Measurements from ENCODE around the gene SORCS1.

SORCS1 gene

GRCh38 chr10:107139237-107139636, 25.3 kb downstream of the SORCS1 start:
- TF ChIP-seq MAX (IDR thresholded peaks at IDR 0.05; ENCODE audit: low read depth, low read length) (no peak), CTCF (IDR thresholded peaks at IDR 0.05; ENCODE audit: low read depth, low read length) (no peak), MYC (IDR thresholded peaks at IDR 0.05; ENCODE audit: low read depth, low read length) (no peak), POLR2A (IDR thresholded peaks at IDR 0.05; ENCODE audit: extremely low read depth, insufficient read length) (no peak)
- no peak overlapping the region for H3K4me3 ChIP-seq (ENCODE audit: low read depth, low read length)
- DNase-seq (ENCODE audit: low read depth) = no peak

GRCh38 chr10:107133656-107134055, 30.9 kb downstream of the SORCS1 start:
- DNase-seq (ENCODE audit: low read depth) = no peak
- H3K4me3 ChIP-seq (ENCODE audit: low read depth, low read length) = no peak overlapping the region
- TF ChIP-seq MYC (IDR thresholded peaks at IDR 0.05; ENCODE audit: low read depth, low read length) (no peak), MAX (IDR thresholded peaks at IDR 0.05; ENCODE audit: low read depth, low read length) (no peak), POLR2A (IDR thresholded peaks at IDR 0.05; ENCODE audit: extremely low read depth, insufficient read length) (no peak), CTCF (IDR thresholded peaks at IDR 0.05; ENCODE audit: low read depth, low read length) (no peak)

GRCh38 chr10:107129000-107129399, 35.5 kb downstream of the SORCS1 start:
- TF ChIP-seq POLR2A (IDR thresholded peaks at IDR 0.05; ENCODE audit: extremely low read depth, insufficient read length) = no peak
- TF ChIP-seq MAX (IDR thresholded peaks at IDR 0.05; ENCODE audit: low read depth, low read length) = no peak
- TF ChIP-seq CTCF (IDR thresholded peaks at IDR 0.05; ENCODE audit: low read depth, low read length) = no peak
- no peak for TF ChIP-seq MYC (IDR thresholded peaks at IDR 0.05; ENCODE audit: low read depth, low read length)
- no peak for DNase-seq (ENCODE audit: low read depth)
- H3K4me3 ChIP-seq (ENCODE audit: low read depth, low read length) = no peak overlapping the region

DNA sequence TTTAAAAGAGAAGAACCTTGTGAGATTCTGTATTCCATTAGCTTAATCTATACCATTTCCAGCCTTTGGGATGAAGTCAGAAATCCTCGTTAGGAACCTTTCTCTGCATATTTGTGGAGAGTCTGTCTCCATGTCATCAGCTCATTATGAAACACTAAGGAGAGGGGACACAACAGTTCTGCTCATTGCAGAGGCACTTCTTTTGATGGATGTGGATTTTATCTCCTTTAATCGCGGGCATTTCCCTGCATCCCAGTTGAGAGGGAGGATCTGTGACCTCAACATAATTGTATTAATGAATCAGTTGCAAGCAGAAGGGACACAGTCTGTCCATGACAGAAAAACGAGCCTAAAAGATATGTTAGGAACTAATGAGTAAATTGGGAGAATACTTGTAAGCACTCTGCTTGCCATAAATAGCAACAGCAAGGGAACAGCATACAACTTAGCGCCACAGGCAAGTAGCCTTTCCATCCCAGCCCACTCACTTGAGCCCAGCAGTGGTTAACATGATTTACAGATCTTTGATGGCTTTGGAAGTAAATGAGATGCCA, 37.9 kb downstream of the SORCS1 start:
- H3K4me3 ChIP-seq (ENCODE audit: low read depth, low read length) = no peak overlapping the region
- no peak for TF ChIP-seq CTCF (IDR thresholded peaks at IDR 0.05; ENCODE audit: low read depth, low read length)
- TF ChIP-seq MAX (IDR thresholded peaks at IDR 0.05; ENCODE audit: low read depth, low read length) = no peak
- TF ChIP-seq MYC (IDR thresholded peaks at IDR 0.05; ENCODE audit: low read depth, low read length) = no peak
- no peak for TF ChIP-seq POLR2A (IDR thresholded peaks at IDR 0.05; ENCODE audit: extremely low read depth, insufficient read length)
- no peak for DNase-seq (ENCODE audit: low read depth)

DNA sequence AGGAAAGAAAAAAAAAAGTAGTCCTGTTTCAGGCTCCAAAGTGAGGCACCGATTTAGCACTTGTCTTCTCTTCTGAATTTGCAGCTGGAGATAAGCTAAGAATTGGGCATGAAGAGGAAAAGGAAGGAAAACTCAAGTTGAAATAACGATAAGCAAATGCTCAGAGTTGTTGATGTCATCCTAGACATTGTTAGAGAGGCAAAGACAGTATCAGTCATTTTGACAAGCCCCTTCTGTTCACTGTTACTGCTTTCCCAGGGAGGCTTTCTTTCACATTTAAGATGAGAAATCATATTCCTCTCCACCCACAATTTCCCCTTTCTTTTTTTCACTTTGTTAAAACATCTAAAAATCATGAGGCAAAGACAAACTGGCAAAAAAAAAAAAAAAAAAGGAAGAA, 41.8 kb downstream of the SORCS1 start:
- no peak overlapping the region for H3K4me3 ChIP-seq (ENCODE audit: low read depth, low read length)
- DNase-seq (ENCODE audit: low read depth) = no peak
- TF ChIP-seq MYC (IDR thresholded peaks at IDR 0.05; ENCODE audit: low read depth, low read length) = no peak

GRCh38 chr10:107118866-107119265, 45.6 kb downstream of the SORCS1 start:
- no peak for TF ChIP-seq POLR2A (IDR thresholded peaks at IDR 0.05; ENCODE audit: extremely low read depth, insufficient read length)
- no peak for TF ChIP-seq MYC (IDR thresholded peaks at IDR 0.05; ENCODE audit: low read depth, low read length)
- TF ChIP-seq CTCF (IDR thresholded peaks at IDR 0.05; ENCODE audit: low read depth, low read length) = no peak
- TF ChIP-seq MAX (IDR thresholded peaks at IDR 0.05; ENCODE audit: low read depth, low read length) = no peak
- H3K4me3 ChIP-seq (ENCODE audit: low read depth, low read length) = no peak overlapping the region
- no peak for DNase-seq (ENCODE audit: low read depth)

Measured in NB4 (cell line).